HG02870 (cell line): Measurements from ENCODE around the gene MAN2A2.

Source experiments
- ATAC-seq: cut with Tn5 transposase; IDR thresholded peaks from one replicate; pipeline ENCODE4 v1.9.1; 2021; ENCODE audit warnings: mild to moderate bottlenecking, moderate library complexity; ENCODE audit not compliant: unreplicated experiment

Gene MAN2A2

DNA sequence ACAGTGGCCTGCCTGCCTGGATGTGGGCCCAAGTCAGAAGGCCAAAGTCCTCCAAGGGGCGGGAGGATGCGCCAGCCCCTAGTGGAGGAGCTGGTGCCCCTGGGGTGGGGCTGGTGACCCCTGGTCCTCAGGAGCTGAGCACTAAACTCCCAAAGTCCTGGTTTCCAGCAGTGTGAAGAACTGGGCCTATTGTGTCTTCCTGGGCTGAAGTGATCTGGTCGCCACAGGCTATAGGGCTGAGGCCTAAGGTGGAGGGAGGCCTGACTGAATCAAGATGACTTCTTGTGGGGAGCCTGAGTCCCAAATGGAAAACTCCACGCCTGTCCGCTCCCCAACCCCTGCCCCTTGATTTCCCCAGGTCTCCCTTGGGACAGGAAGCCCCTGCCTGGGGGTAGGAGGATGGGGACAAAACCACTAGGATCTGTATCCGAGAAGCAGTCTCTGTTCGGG lies 19.6 kb upstream of the MAN2A2 start:
- no peak for ATAC-seq

DNA sequence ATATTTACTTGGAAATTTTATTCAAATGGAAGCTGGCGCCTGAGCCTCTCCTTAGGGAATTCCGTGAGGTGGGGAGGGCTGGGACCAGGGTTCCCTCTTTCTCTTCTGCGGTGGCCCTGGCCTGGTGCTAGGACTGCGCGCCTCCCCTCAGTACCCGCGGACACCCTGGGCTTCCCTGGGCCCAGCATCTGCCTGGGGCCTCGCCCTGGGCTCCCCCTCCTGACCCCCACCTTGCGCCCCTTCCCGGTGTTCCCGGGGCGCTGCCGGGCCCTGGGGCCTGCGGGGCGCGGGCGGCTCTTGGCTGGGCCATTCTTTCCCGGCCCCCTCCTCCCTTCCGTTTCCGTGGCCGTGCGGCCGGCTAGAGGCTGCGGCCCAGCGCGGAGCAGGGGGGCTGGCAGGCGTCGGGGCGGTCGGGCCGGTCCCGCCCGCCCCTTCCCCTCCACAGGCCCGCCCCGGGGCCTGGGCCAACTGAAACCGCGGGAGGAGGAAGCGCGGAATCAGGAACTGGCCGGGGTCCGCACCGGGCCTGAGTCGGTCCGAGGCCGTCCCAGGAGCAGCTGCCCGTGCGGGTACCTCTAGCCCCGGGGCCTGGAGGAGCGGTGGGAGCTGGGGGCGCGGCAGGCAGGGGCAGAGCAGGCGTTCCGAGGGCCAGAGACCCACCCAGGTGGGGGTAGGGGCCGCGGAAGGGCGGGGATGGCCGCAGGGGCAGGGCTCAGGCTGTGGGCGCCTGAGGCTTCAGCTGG lies 19.0 kb upstream of the MAN2A2 start, which contains the start of gene FES:
FES (plus strand) TSS at position 529 of the 743 bp plus-strand sequence. CDS start 542 bp downstream, outside the sequence.
- no peak for ATAC-seq

DNA sequence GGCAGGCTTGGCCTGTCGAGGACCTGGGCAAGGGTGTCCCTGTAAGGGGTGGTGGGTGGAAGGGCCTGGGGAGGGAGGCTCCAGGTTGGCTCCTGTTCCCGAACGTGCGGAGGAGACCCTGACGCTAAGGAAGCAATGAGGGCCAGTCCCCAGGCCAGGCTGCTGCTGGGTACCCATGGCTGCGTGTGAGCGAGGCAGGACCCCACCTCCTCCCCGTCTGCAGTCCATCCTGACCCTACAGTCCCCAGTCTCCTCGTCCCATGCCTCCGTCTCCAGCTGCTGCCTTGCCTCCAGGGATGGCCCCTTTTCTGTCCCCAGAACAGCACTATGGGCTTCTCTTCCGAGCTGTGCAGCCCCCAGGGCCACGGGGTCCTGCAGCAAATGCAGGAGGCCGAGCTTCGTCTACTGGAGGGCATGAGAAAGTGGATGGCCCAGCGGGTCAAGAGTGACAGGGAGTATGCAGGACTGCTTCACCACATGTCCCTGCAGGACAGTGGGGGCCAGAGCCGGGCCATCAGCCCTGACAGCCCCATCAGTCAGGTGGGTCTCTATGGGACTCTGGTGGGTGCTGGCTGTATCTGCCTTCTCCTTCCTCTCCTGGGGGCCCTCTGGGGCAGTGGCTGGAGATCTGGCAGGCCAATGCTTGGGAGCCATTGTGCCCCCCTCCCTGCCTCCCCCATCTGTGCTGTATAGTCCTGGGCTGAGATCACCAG lies 18.2 kb upstream of the MAN2A2 start:
- no peak for ATAC-seq

DNA sequence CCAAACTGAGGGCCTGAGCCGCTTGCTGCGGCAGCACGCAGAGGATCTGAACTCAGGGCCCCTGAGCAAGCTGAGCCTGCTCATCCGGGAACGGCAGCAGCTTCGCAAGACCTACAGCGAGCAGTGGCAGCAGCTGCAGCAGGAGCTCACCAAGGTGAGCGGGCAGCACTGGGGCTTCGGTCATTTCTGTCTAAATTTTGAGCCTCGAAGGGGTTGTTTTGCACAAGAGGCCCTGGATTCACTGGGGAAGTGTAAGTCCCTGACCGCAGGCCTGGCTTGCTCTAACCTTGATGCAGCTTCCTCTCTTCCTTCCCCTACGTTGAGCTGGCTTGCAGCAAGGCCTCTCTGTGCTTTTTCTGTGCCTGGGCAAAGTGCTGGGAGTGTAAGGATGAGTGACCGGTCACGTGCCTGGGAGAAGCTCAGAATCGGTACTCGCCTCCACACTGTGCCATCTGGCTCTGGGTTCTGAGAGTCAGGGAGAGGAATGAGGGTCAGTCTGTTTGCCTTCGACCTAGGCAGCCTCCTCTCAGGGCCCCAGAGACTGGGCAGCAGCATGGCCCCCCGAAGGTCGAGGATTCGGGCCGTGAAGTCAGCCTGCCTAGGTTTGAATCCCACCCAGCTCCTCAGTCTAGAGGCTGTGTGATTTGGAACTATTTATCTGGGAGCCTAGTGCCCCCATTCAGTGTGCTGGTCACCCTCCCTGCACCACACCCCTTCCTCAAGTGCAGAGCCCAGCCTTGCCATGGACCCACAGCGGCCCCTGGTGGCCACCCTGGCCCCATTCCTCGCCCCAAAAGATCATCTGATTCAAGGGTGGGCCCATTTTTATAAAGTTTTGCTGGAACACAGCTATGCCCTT lies 17.4 kb upstream of the MAN2A2 start:
- peak; percentile 37 for ATAC-seq

DNA sequence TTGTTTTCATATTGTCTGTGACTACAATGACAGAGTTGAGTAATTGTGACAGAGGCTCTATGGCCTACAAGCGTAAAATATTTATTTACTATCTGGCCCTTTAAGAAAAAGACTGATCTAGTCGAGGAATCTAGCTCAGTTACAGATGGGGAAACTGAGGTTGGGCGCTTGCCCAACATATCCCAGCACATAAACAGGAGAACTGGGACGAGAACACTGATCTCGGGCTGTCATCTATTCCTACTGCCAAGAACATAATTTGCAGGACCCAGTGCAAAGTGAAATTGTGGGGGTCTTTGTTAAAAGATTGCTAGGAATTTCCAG lies 16.8 kb upstream of the MAN2A2 start:
- ATAC-seq, result no peak

DNA sequence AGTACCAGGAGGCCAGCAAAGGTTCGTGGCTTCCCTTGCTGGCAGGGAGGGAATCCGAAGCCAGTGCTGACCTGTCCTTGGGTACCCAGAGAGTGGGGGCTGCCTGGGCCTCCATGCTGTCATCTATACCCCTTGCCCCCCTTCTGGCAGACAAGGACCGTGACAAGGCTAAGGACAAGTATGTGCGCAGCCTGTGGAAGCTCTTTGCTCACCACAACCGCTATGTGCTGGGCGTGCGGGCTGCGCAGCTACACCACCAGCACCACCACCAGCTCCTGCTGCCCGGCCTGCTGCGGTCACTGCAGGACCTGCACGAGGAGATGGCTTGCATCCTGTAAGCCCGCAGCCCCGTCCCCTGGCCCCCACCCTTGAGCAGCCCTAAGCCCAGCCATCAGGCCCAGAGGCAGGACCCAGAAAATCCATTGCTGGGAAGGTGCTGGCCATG lies 16.0 kb upstream of the MAN2A2 start:
- no peak for ATAC-seq

DNA sequence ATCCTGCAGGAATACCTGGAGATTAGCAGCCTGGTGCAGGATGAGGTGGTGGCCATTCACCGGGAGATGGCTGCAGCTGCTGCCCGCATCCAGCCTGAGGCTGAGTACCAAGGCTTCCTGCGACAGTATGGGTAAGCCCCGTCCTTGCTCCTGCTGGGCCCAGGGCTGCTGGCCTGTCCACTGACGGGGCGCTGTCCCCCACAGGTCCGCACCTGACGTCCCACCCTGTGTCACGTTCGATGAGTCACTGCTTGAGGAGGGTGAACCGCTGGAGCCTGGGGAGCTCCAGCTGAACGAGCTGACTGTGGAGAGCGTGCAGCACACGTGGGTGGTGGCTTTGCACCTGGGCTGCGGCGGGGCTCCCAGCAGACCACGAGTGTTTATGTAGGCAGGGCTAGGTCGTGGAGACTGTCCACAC lies 13.8 kb upstream of the MAN2A2 start:
- ATAC-seq, result no peak

DNA sequence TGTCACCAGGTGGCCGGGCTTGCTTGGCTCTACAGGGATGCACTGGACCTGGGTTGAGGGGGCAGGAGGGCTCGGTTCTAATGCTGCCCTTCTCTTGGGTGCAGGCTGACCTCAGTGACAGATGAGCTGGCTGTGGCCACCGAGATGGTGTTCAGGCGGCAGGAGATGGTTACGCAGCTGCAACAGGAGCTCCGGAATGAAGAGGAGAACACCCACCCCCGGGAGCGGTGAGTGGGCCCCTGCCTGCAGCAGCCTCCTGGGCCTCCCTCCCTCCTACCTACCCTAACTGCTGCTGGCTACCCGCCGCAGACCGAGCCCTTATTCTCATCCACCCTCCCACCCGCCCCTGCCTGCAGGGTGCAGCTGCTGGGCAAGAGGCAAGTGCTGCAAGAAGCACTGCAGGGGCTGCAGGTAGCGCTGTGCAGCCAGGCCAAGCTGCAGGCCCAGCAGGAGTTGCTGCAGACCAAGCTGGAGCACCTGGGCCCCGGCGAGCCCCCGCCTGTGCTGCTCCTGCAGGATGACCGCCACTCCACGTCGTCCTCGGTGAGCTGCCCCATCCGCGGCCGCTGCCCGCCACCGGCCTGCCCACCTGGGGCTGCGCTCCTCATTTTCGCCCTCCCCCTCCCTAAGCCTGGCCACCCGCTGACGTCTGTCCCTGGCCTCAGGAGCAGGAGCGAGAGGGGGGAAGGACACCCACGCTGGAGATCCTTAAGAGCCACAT lies 13.2 kb upstream of the MAN2A2 start:
- no peak for ATAC-seq

DNA sequence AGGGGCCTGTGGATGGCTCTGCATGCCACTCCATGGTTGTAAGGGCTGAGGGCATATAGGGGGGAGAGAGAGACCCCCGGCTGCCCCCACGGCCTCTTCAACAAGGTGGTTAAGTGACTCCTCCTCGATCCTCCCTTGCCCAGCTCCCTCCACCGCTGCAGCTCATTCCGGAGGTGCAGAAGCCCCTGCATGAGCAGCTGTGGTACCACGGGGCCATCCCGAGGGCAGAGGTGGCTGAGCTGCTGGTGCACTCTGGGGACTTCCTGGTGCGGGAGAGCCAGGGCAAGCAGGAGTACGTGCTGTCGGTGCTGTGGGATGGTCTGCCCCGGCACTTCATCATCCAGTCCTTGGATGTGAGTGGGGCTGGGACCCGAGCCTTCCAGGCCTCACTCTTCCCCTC lies 12.3 kb upstream of the MAN2A2 start:
- ATAC-seq, result no peak

DNA sequence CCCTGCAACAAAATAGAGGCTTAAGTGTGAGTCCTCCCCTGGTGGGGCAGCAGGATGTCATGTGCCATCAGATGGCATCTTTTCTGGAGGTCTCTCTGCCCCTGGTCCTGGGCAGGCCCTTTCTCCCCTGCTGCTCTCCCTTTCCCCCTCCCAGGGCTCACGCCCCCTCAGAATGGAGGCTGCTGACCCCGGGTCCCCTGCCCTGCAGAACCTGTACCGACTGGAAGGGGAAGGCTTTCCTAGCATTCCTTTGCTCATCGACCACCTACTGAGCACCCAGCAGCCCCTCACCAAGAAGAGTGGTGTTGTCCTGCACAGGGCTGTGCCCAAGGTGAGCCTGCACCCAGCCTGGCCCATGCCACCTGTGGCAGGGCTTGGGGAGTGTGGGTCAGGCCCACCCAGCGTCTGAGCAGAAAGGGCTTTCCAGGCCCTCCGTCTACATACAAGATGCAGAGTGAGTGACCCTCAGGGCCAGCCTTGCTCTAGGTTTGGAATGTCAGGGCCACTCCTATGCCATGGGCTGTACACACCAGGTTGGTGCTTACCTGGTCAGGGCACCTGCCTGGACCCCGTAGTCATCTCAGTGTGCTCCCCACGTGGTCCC lies 11.7 kb upstream of the MAN2A2 start:
- no peak for ATAC-seq

DNA sequence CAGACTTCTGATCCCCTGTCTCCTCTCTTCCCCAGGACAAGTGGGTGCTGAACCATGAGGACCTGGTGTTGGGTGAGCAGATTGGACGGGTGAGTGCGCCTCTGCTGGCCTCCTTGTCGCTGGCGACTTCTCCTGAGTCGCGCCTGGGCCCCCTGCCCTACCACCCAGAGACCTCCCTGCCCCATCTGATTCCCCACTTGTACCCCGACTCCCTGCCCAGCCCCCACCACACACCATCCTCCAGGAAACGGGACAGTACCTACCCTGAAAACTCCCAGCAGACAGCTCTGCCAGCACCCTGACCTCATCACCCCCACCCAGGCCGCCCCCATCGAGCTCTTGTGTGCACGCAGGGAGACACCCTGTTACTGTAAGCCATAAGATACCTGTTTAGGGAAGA lies 11.1 kb upstream of the MAN2A2 start:
- no peak for ATAC-seq

DNA sequence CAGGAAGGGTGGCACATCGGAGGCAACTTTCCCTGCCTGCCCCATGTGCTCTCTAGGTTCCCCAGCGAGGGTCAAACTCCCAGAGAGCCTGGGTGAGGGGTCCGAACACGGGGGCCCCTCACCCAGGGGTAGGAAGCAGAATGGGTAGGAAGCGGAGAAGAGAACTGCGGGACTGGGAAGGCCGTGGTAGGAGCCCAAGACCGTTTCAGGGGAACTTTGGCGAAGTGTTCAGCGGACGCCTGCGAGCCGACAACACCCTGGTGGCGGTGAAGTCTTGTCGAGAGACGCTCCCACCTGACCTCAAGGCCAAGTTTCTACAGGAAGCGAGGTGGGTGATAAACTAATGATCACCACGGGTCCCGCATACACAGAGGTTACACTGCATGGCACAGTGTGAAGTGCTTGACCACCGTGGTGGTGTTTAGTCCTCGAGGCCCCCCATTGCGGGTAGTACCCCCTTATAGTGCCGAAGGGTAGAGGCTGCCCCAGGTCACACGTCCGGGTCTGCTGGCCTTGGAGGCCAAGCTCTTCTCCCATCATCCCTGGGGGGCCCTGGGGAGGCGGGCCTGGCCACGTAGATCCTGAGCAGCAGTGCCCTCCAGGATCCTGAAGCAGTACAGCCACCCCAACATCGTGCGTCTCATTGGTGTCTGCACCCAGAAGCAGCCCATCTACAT lies 10.5 kb upstream of the MAN2A2 start:
- ATAC-seq, result no peak

DNA sequence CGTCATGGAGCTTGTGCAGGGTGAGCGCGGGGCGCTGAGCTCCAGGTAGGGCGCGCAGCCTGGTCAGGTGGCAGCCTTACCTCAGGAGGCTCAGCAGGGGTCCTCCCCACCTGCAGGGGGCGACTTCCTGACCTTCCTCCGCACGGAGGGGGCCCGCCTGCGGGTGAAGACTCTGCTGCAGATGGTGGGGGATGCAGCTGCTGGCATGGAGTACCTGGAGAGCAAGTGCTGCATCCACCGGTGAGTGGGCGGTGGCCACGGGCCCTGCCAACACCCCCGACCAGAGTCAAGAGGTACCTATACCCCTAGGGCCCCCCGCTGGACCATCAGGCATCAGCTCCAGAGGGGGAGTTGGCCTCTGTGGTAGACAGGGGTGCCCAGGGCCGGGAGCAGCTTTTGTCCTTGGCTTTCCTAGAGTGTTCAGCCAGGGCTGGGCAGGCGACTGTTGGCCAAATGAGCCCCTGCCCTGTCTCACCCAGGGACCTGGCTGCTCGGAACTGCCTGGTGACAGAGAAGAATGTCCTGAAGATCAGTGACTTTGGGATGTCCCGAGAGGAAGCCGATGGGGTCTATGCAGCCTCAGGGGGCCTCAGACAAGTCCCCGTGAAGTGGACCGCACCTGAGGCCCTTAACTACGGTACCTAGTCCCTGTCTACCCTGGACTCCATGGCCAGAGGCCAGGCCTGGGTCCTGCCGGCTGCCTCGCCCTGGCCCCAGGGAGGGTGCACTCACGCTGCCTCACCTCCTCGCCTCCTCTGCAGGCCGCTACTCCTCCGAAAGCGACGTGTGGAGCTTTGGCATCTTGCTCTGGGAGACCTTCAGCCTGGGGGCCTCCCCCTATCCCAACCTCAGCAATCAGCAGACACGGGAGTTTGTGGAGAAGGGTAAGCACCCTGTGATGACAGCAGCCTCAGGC lies 9.7 kb upstream of the MAN2A2 start:
- no peak for ATAC-seq

DNA sequence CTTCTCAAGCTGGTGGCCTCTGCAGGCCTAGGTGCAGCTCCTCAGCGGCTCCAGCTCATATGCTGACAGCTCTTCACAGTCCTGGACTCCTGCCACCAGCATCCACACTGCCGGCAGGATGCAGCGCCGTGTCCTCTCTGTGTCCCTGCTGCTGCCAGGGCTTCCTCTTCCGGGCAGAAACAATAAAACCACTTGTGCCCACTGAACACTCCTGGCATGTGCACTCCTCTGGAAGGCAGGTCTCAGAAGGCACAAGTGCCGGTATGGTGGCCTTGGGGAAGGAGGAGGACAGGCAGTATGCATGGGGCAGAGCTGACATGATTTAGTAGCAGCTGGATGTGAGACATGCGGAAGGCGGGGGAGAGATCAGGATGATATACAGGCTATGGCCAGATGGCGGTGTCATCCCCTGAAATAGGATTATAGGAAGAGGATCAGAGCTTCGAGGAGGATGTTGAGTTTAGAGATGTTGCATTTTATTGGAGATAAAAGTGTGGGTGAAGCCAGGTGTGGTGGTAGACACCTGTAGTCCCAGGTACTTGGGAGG lies 7.5 kb upstream of the MAN2A2 start:
- no peak for ATAC-seq

DNA sequence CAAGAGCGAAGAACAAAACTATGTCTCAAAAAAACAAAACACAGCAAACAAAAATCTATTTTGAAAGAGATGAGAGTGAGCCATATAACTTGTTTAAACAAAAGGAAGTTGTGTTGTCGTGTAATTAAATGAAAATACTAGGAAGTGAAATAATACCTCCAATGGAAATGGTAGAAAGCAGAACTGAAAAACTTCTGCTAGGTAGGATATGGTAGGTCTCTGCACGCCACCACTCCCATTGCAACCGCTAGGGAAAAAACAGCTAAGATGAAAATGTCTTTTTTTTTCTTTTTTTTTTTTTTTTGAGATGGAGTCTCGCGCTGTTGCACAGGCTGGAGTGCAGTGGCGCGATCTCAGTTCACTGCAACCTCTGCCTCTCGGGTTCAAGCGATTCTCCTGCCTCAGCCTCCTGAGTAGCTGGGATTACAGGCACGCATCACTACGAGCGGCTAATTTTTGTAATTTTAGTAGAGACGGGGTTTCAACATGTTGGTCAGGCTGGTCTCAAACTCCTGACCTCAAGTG lies 5.9 kb upstream of the MAN2A2 start:
- peak; percentile 59 for ATAC-seq

DNA sequence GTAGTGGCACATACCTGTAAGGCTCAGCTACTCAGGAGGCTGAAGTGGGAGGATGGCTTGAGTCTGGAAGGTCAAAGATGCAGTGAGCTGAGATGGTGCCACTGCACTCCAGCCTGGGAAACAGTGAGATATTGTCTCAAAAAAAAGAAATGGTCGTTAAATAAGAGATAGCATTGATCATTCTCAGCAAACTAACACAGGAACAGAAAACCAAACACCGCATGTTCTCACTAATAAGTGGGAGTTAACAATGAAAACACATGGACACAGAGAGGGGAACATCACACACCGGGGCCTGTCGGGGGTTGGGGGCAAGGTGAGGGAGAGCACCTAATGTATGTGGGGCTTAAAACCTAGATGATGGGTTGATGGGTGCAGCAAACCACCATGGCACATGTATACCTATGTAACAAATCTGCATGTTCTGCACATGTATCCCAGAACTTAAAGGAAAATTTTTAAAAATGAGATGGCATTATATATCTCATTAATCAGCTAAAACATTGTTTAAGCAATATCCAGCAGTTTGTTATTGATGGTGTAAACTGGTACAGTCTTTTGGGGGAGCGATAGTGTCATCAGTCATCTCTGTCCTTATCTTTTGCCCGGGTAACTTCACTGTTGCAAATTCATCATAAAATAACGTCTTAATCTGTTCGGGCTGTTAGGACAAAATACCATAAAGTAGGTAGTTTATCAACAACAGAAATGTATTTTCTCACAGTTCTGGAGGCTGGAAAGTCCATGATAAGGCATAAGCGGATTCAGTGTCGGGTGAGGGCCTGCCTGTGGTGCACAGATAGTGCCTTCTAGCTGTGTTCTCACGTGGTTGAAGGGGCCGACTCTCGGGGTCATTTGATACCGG lies 1.7 kb upstream of the MAN2A2 start:
- no peak for ATAC-seq
